Pancreas (tissue), 10 donors: ENCODE measurements around the gene SCMH1. TPM values are rescaled to one million over a fixed set of nuclear protein-coding genes. Genes with fewer than 3 reads are reported as not detected.
A peak's percentile ranks its signal among the peaks of the same experiment; 100 is the strongest.

Experiments used
- ATAC-seq, 4 donors: fragments of 200-7000 bp; cut with Tn5 transposase; one replicate each; pipeline versions ENCODE4 v1.8.0 to v1.9.1; 2020; ENCODE audit warnings: mild to moderate bottlenecking in 4 of 4, moderate library complexity in 4 of 4
- DNase-seq, 6 donors: peaks; one replicate each; pipeline ENCODE4 v3.0.0-alpha.2; 2020
- FAIRE-seq: peaks from 2 replicates; lab custom pipeline; 2012; peaks lifted over from hg19 to GRCh38; lab: Jason Lieb, UNC
- H3K27ac ChIP-seq, 4 donors: fragments of 200-600 bp; sonication (generic); 1 replicate in 3 of 4; 2 replicates in 1 of 4; pipeline versions ENCODE4 v1.5.0 to v1.8.0; 2020
- H3K27me3 ChIP-seq, 4 donors: fragments of 200-600 bp; one replicate each; pipeline ENCODE4 v1.8.0; 2021
- H3K36me3 ChIP-seq, 3 donors: fragments of 200-600 bp; sonication (generic) in 1 of 3; one replicate each; pipeline versions ENCODE4 v1.5.0 to v1.8.0; 2020 to 2021
- H3K4me1 ChIP-seq, 3 donors: fragments of 200-600 bp; one replicate each; pipeline ENCODE4 v1.8.0; 2021
- H3K4me3 ChIP-seq, 4 donors: fragments of 200-600 bp; sonication (generic) in 2 of 4; one replicate each; pipeline versions ENCODE4 v1.5.0 to v1.8.0; 2020 to 2021
- H3K9me3 ChIP-seq, 4 donors: fragments of 200-600 bp; one replicate each; pipeline ENCODE4 v1.8.0; 2021
- CTCF ChIP-seq, 4 donors: fragments of 200-600 bp; sonication (generic) in 3 of 4; IDR thresholded peaks; one replicate each; pipeline versions ENCODE4 v1.5.0 to v1.8.0; 2021; ENCODE audit warnings: antibody characterized with exemption in 4 of 4
- WGBS, 2 donors: extraction: QIAGEN DNeasy Blood & Tissue Kit; methylation state at CpG; one replicate each; pipeline ENCODE4 v1.1.7; 2013; 5-methylcytosine and 5-hydroxymethylcytosine counted together
- intact Hi-C, 3 donors: fragments of 100-400 bp; cut with DNase I; formaldehyde crosslinking; loops; one replicate each; pipeline versions ENCODE4 v1.11.1 to v1.14.2; 2022
- polyA plus RNA-seq, 2 donors: library from polyadenylated mRNA; stranded (reverse); fragments of 200-250 nt; gene quantifications; one replicate each; pipeline ENCODE4 v1.2.3, GENCODE V29; 2013
- total RNA-seq, 6 donors: library from RNA; stranded (reverse); fragmentation: NEBNext Ultra II Directional in 4 of 6; extraction: Animal tissue kit (Norgen Biotek cat#: 25700) in 4 of 6; gene quantifications; one replicate each; pipeline versions ENCODE4 v1.2.1 to v1.2.4, GENCODE V29; 2021 to 2023
- donor health status: healthy with polysubstance abuse.
- donor health status: DM: no; HTN: no; CAD: no; lungs with moderate emphysema.
- donor health status: DM: no; HTN: no; CAD: no.
- donor health status: control.
- donor health status: control.
- donor health status: Bipolar disorder and iron deficiency.
- donor health status: DM: yes; HTN: yes; CAD: no.
- donor health status: DM: no; HTN: no; CAD: no.
- donor health status: DM: no; HTN: no; CAD: no.
- donor health status: DM: yes; HTN: yes; CAD: no.

SCMH1 gene
- total and polyA plus RNA-seq, 8 donors, result 24.5 to 41.9 (median 29.9) TPM

GRCh38 chr1:41246568-41246967, 4.5 kb upstream of the SCMH1 start:
- H3K9me3 ChIP-seq, result no peaks in the 10 kb centered on the region
- intact Hi-C loops, result no loop called here
- no peak for TF ChIP-seq CTCF (IDR thresholded peaks at IDR 0.05)
- no peaks in the 10 kb centered on the region for H3K36me3 ChIP-seq
- no peak overlapping the region for H3K27ac ChIP-seq
- DNase-seq (no peak), ATAC-seq (no peak), FAIRE-seq (no peak)
- H3K4me1 ChIP-seq, result peaks cover 0 to 4% (median 0%) of the 10 kb centered on the region in 3 donors
- no peak overlapping the region for H3K4me3 ChIP-seq
- no peaks in the 10 kb centered on the region for H3K27me3 ChIP-seq
- WGBS, 2 donors, result 73 to 88% methylated on average over 1 of the region's 1 CpG

DNA sequence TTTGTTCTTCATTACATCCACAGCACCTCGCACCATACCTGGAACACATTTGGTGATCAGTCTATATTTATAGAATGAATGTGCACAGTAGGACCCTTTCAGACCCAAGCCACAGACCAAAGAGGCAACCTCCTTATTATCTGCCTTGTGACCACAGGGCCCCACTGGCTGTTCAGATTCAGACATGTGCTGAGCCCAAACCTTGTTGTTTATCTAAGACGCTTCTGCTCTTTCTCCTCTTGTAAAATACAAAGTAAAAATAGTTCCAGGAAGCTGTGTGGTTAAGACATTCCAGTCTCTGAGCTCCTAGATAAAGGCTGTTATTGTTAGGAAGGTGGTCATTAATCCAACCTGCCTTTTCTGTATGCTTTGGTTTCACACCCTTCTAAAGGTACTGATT, 3.6 kb upstream of the SCMH1 start:
- FAIRE-seq (no peak), DNase-seq (no peak), ATAC-seq (no peak)
- Histone ChIP-seq H3K27ac (no peak overlapping the region), H3K4me3 (no peak overlapping the region), H3K36me3 (no peaks in the 10 kb centered on the region), H3K27me3 (no peaks in the 10 kb centered on the region), H3K4me1 (peaks cover 0 to 5% (median 3%) of the 10 kb centered on the region in 3 donors), H3K9me3 (no peaks in the 10 kb centered on the region)
- TF ChIP-seq CTCF (IDR thresholded peaks at IDR 0.05), result no peak
- 74 to 77% methylated on average over 2 of the region's 2 CpGs for WGBS, 2 donors
- intact Hi-C loops, result no loop called here

DNA sequence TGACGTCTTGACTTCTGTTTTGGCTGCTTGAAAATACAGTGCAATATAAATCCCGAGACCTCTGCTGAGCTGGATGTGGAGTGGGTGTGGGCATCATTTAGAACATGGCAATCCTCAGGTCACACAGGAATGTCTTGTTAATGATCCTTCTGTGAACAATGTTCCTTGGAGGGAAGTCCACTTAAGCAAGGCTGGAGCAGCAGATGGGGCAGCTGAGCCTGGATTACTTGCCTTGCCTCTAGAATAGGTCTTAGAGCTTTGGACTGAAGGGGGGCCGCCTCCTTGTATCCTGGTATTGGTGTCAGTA, 926 bp upstream of the SCMH1 start:
- Histone ChIP-seq H3K4me1 (peaks cover 15 to 28% (median 28%) of the 10 kb centered on the region in 3 donors), H3K27ac (no peak overlapping the region), H3K27me3 (no peaks in the 10 kb centered on the region), H3K9me3 (no peaks in the 10 kb centered on the region), H3K4me3 (no peak overlapping the region), H3K36me3 (no peaks in the 10 kb centered on the region)
- WGBS, 2 donors, result 86 to 88% methylated on average over 3 of the region's 3 CpGs
- FAIRE-seq, result no peak
- no peak for ATAC-seq
- TF ChIP-seq CTCF (IDR thresholded peaks at IDR 0.05), result no peak
- intact Hi-C loops, result no loop called here
- DNase-seq, result no peak

DNA sequence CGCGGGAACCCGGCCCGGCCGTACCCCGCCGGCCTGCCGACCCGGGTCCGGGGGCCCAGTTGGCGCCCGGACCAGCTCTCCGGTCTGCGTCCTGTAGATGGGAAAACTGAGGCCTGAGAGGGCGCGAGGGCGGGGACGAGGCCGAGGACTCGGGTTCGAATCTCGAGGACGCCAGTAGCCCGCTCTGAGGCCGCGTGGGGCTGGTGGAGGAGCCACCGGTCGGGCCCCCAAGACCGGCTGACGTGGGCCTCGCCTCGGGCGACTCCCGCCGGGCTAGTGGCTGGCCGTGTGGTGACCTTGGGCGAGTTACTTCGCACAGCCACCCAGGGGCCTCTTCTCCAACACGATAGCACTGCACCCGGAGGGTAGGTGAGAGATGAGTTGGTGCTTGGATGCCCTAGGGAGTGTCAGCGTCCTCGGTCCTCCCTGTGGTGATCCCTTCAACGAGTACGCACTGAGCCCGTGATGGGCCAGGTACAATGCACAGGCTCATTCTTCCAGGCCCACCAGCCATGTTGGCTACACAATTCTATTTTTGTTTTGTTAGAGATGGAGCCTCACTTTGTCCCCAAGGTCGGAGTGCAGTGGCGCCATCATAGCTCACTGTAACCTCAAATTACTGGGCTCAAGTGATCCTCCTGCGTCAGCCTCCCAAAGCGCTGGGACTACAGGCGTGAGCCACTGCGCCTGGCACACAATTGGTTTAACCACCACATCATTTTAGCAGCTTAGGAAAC, 404 bp upstream of the SCMH1 start:
- TF ChIP-seq CTCF (IDR thresholded peaks at IDR 0.05), result no peak
- H3K36me3 ChIP-seq, result no peaks in the 10 kb centered on the region
- ATAC-seq (peak in 2 of 4 donors; percentile 0 to 6), FAIRE-seq (no peak), DNase-seq (peak; percentile 21 to 84 (median 56))
- no peaks in the 10 kb centered on the region for H3K27me3 ChIP-seq
- H3K9me3 ChIP-seq, result no peaks in the 10 kb centered on the region
- peaks cover 16 to 33% (median 33%) of the 10 kb centered on the region in 3 donors for H3K4me1 ChIP-seq
- WGBS, 2 donors, result 19 to 21% methylated on average over 42 to 51 of the region's 51 CpGs
- H3K27ac ChIP-seq, result peak overlapping the region; percentile 78 to 97 (median 94)
- H3K4me3 ChIP-seq, result peak overlapping the region; percentile 24 to 96 (median 87)
- intact Hi-C loops, result no loop called here

GRCh38 chr1:41241354-41241748, 755 bp downstream of the SCMH1 start:
- Histone ChIP-seq H3K27ac (peak overlapping the region; percentile 91 to 97 (median 94)), H3K4me3 (peak overlapping the region; percentile 43 to 96 (median 87)), H3K9me3 (no peaks in the 10 kb centered on the region), H3K4me1 (peaks cover 16 to 41% (median 36%) of the 10 kb centered on the region in 3 donors), H3K27me3 (no peaks in the 10 kb centered on the region), H3K36me3 (no peaks in the 10 kb centered on the region)
- no peak for TF ChIP-seq CTCF (IDR thresholded peaks at IDR 0.05)
- intact Hi-C loops, result no loop called here
- ATAC-seq (peak; percentile 75 to 86 (median 78)), DNase-seq (peak; percentile 56 to 86 (median 68)), FAIRE-seq (no peak)
- 0 to 1% methylated on average over 13 to 45 of the region's 45 CpGs for WGBS, 2 donors
